GM18511 (cell line): ENCODE data around the gene SLC22A9.

Source experiments
- ATAC-seq: cut with Tn5 transposase; IDR thresholded peaks from one replicate; pipeline ENCODE4 v1.9.1; 2021; ENCODE audit warnings: mild to moderate bottlenecking, moderate library complexity; ENCODE audit not compliant: unreplicated experiment

SLC22A9 gene

GRCh38 chr11:63443714-63444113 lies 74.1 kb downstream of the SLC22A9 start:
- no peak for ATAC-seq

- ATAC-seq, result no peak
Observed at GRCh38 chr11:63444160-63444559, 74.6 kb downstream of the SLC22A9 start.

- ATAC-seq, result no peak
Observed at GRCh38 chr11:63445118-63445517, 75.5 kb downstream of the SLC22A9 start.

GRCh38 chr11:63445720-63446119 lies 76.1 kb downstream of the SLC22A9 start:
- ATAC-seq, result no peak

GRCh38 chr11:63448646-63449045 lies 79.1 kb downstream of the SLC22A9 start:
- no peak for ATAC-seq

GRCh38 chr11:63459586-63459985 lies 90.0 kb downstream of the SLC22A9 start:
- ATAC-seq, result no peak
